Activated CD8-positive, alpha-beta memory T cell treated with anti-CD3 and anti-CD28 coated beads, Interleukin-2, amount 10 ng/mL, durations not matched to agents 7 days and 5 days (primary cell): ENCODE data around the gene SLC5A6. TPM values are rescaled to one million over a fixed set of nuclear protein-coding genes. Genes with fewer than 3 reads are reported as not detected.

Source experiments
- ATAC-seq: fragments of 150-1000 bp; cut with Tn5 transposase; one replicate; pipeline ENCODE4 v1.10.0; 2021; ENCODE audit warnings: moderate library complexity
- CTCF ChIA-PET: fragments of 350-600 bp; sonication (Branson Sonifier 250); formaldehyde crosslinking; loops from one replicate; lab custom pipeline; 2021; ENCODE audit warnings: antibody characterized with exemption; lab: Charles Lee
- DNase-seq: peaks from one replicate; pipeline ENCODE4 v3.0.0-alpha.2; 2020
- H3K27ac Mint-ChIP-seq: one replicate; pipeline ENCODE4 v1.8.0; 2021; ENCODE audit warnings: mild to moderate bottlenecking, mixed read lengths
- H3K27me3 Mint-ChIP-seq: one replicate; pipeline ENCODE4 v1.8.0; 2021; ENCODE audit warnings: mixed read lengths
- H3K36me3 Mint-ChIP-seq: one replicate; pipeline ENCODE4 v1.8.0; 2021; ENCODE audit warnings: mild to moderate bottlenecking, mixed read lengths
- H3K4me1 Mint-ChIP-seq: one replicate; pipeline ENCODE4 v1.8.0; 2021; ENCODE audit warnings: mixed read lengths
- H3K4me3 Mint-ChIP-seq: one replicate; pipeline ENCODE4 v1.8.0; 2021; ENCODE audit warnings: mild to moderate bottlenecking, moderate library complexity, mixed read lengths
- H3K9me3 Mint-ChIP-seq: one replicate; pipeline ENCODE4 v1.8.0; 2022; ENCODE audit warnings: low read depth, mixed read lengths
- total RNA-seq, 2 experiments: library from RNA; stranded (reverse); gene quantifications; one replicate each; pipeline ENCODE4 v1.2.3, GENCODE V29; 2021

Gene SLC5A6
- total RNA-seq, 2 experiments from 2014 or later = 35.0 to 47.9 TPM

GRCh38 chr2:27152102-27152795 is 59.8 kb downstream of the SLC5A6 start:
- peaks cover 2% of the 10 kb centered on the region for H3K27me3 Mint-ChIP-seq
- H3K4me3 Mint-ChIP-seq = no peak overlapping the region
- no peak overlapping the region for H3K27ac Mint-ChIP-seq
- ATAC-seq = no peak
- CTCF ChIA-PET = interaction anchor here (0.9 to 1.8 kb wide), 3 partner anchors 18 to 190 kb away, joined by 4 to 8 read pairs (median 5); no protein-coding TSS in a partner anchor
- H3K36me3 Mint-ChIP-seq = no peaks in the 10 kb centered on the region
- H3K4me1 Mint-ChIP-seq = no peaks in the 10 kb centered on the region
- no peaks in the 10 kb centered on the region for H3K9me3 Mint-ChIP-seq
- no peak for DNase-seq

- no peaks in the 10 kb centered on the region for H3K9me3 Mint-ChIP-seq
- H3K27ac Mint-ChIP-seq = no peak overlapping the region
- no peaks in the 10 kb centered on the region for H3K4me1 Mint-ChIP-seq
- no peak for DNase-seq
- ATAC-seq = no peak
- H3K36me3 Mint-ChIP-seq = no peaks in the 10 kb centered on the region
- peaks cover 2% of the 10 kb centered on the region for H3K27me3 Mint-ChIP-seq
- CTCF ChIA-PET = interaction anchor here (1.8 kb wide), 1 partner anchor 19 kb away, joined by 8 read pairs; no protein-coding TSS in a partner anchor
- H3K4me3 Mint-ChIP-seq = no peak overlapping the region
These were observed 61.3 kb downstream of the SLC5A6 start for GRCh38 chr2:27150639-27151230.

Other genes with a start within 250 kb of the SLC5A6 start
- gene MAPRE3, start 241.6 kb downstream of the SLC5A6 start, total RNA-seq = 1 to 10 TPM in 1 of 2 experiments, under 1 TPM in 1; 0.91 to 1.3 TPM
- gene TMEM214, start 179.3 kb downstream of the SLC5A6 start, total RNA-seq = 10 to 100 TPM; 68.7 to 86.6 TPM
- 10 to 100 TPM; 13.8 to 15.1 TPM for gene AGBL5, start 160.6 kb downstream of the SLC5A6 start, total RNA-seq
- gene OST4, start 140.6 kb downstream of the SLC5A6 start, total RNA-seq = 100 to 1,000 TPM; 248 to 318 TPM
- under 1 TPM; 0.75 to 0.79 TPM for gene EMILIN1, start 133.7 kb downstream of the SLC5A6 start, total RNA-seq
- gene KHK, start 125.5 kb downstream of the SLC5A6 start, total RNA-seq = 1 to 10 TPM; 8.0 to 8.8 TPM
- 1 to 10 TPM; 1.1 to 2.5 TPM for gene CGREF1, start 93.1 kb downstream of the SLC5A6 start, total RNA-seq
- gene ABHD1, start 88.5 kb downstream of the SLC5A6 start, total RNA-seq = under 1 TPM; 0.21 to 0.29 TPM
- 10 to 100 TPM; 61.6 to 69.4 TPM for gene PREB, start 77.6 kb downstream of the SLC5A6 start, total RNA-seq
- gene PRR30, start 72.9 kb downstream of the SLC5A6 start, total RNA-seq = not detected
- gene TCF23, start 63.3 kb downstream of the SLC5A6 start, total RNA-seq = not detected
- gene ATRAID, start 227 bp downstream of the SLC5A6 start, total RNA-seq = 10 to 100 TPM; 78.6 to 84.0 TPM
- gene CAD, start 5.1 kb upstream of the SLC5A6 start, total RNA-seq = 10 to 100 TPM; 78.6 to 99.5 TPM
- gene SLC30A3, start 50.8 kb upstream of the SLC5A6 start, total RNA-seq = under 1 TPM; 0.38 to 0.47 TPM
- not detected for gene DNAJC5G, start 63.2 kb upstream of the SLC5A6 start, total RNA-seq
- gene TRIM54, start 70.2 kb upstream of the SLC5A6 start, total RNA-seq = under 1 TPM in 1 of 2 experiments, not detected in 1; 0.28 TPM
- 1 to 10 TPM; 1.1 to 2.6 TPM for gene UCN, start 96.2 kb upstream of the SLC5A6 start, total RNA-seq
- gene MPV17, start 110.8 kb upstream of the SLC5A6 start, total RNA-seq = 10 to 100 TPM; 87.4 to 97.6 TPM
- gene GTF3C2, start 144.5 kb upstream of the SLC5A6 start, total RNA-seq = 10 to 100 TPM; 54.6 to 67.6 TPM
- 10 to 100 TPM; 38.6 to 43.1 TPM for gene EIF2B4, start 158.1 kb upstream of the SLC5A6 start, total RNA-seq
- 100 to 1,000 TPM; 101 to 125 TPM for gene SNX17, start 158.3 kb upstream of the SLC5A6 start, total RNA-seq
- gene ZNF513, start 168.5 kb upstream of the SLC5A6 start, total RNA-seq = 10 to 100 TPM; 12.7 to 15.4 TPM
- gene PPM1G, start 197.3 kb upstream of the SLC5A6 start, total RNA-seq = 100 to 1,000 TPM; 136 to 159 TPM
- 100 to 1,000 TPM in 1 of 2 experiments, 10 to 100 TPM in 1; 88.5 to 103 TPM for gene NRBP1, start 216.4 kb upstream of the SLC5A6 start, total RNA-seq
- gene KRTCAP3, start 230.1 kb upstream of the SLC5A6 start, total RNA-seq = 1 to 10 TPM; 4.5 to 6.4 TPM